Measurements from ENCODE around the gene NTNG1.

The NTNG1 gene

GRCh38 chr1:107298526-107298925 is 157.7 kb downstream of the NTNG1 start:
- no peaks in the 10 kb centered on the region for H3K4me1 ChIP-seq (ENCODE audit: control insufficient read depth in 5 of 5, insufficient read depth in 5 of 5, low read length in 5 of 5)
- no peak overlapping the region for H3K4me3 ChIP-seq (ENCODE audit: low read depth in 1 of 5, low read length in 5 of 5)
- no peak overlapping the region for H3K27ac ChIP-seq (ENCODE audit: low read depth, low read length)
- H3K9me3 ChIP-seq (ENCODE audit: control insufficient read depth in 5 of 5, low read length in 5 of 5) = no peaks in the 10 kb centered on the region
- no peaks in the 10 kb centered on the region for H3K36me3 ChIP-seq (ENCODE audit: control insufficient read depth in 5 of 5, insufficient read depth in 5 of 5, low read length in 5 of 5)
- H3K27me3 ChIP-seq (ENCODE audit: control insufficient read depth in 5 of 5, insufficient read depth in 4 of 5, low read length in 5 of 5) = no peaks in the 10 kb centered on the region
- H3K9ac ChIP-seq (ENCODE audit: low read length in 5 of 5) = no peak overlapping the region

GRCh38 chr1:107299521-107299920 is 158.7 kb downstream of the NTNG1 start:
- H3K27ac ChIP-seq (ENCODE audit: low read depth, low read length) = no peak overlapping the region
- no peaks in the 10 kb centered on the region for H3K9me3 ChIP-seq (ENCODE audit: control insufficient read depth in 5 of 5, low read length in 5 of 5)
- no peaks in the 10 kb centered on the region for H3K4me1 ChIP-seq (ENCODE audit: control insufficient read depth in 5 of 5, insufficient read depth in 5 of 5, low read length in 5 of 5)
- no peak overlapping the region for H3K9ac ChIP-seq (ENCODE audit: low read length in 5 of 5)
- H3K4me3 ChIP-seq (ENCODE audit: low read depth in 1 of 5, low read length in 5 of 5) = no peak overlapping the region
- no peaks in the 10 kb centered on the region for H3K36me3 ChIP-seq (ENCODE audit: control insufficient read depth in 5 of 5, insufficient read depth in 5 of 5, low read length in 5 of 5)
- H3K27me3 ChIP-seq (ENCODE audit: control insufficient read depth in 5 of 5, insufficient read depth in 4 of 5, low read length in 5 of 5) = no peaks in the 10 kb centered on the region

GRCh38 chr1:107309962-107310361 is 169.1 kb downstream of the NTNG1 start:
- Histone ChIP-seq H3K4me3 (ENCODE audit: low read depth in 1 of 5, low read length in 5 of 5) (no peak overlapping the region), H3K27me3 (ENCODE audit: control insufficient read depth in 5 of 5, insufficient read depth in 4 of 5, low read length in 5 of 5) (no peaks in the 10 kb centered on the region), H3K4me1 (ENCODE audit: control insufficient read depth in 5 of 5, insufficient read depth in 5 of 5, low read length in 5 of 5) (no peaks in the 10 kb centered on the region), H3K9me3 (ENCODE audit: control insufficient read depth in 5 of 5, low read length in 5 of 5) (no peaks in the 10 kb centered on the region), H3K9ac (ENCODE audit: low read length in 5 of 5) (no peak overlapping the region), H3K27ac (ENCODE audit: low read depth, low read length) (no peak overlapping the region), H3K36me3 (ENCODE audit: control insufficient read depth in 5 of 5, insufficient read depth in 5 of 5, low read length in 5 of 5) (no peaks in the 10 kb centered on the region)

GRCh38 chr1:107315652-107316051 is 174.8 kb downstream of the NTNG1 start:
- no peaks in the 10 kb centered on the region for H3K9me3 ChIP-seq (ENCODE audit: control insufficient read depth in 5 of 5, low read length in 5 of 5)
- no peaks in the 10 kb centered on the region for H3K4me1 ChIP-seq (ENCODE audit: control insufficient read depth in 5 of 5, insufficient read depth in 5 of 5, low read length in 5 of 5)
- no peaks in the 10 kb centered on the region for H3K27me3 ChIP-seq (ENCODE audit: control insufficient read depth in 5 of 5, insufficient read depth in 4 of 5, low read length in 5 of 5)
- H3K27ac ChIP-seq (ENCODE audit: low read depth, low read length) = no peak overlapping the region
- no peak overlapping the region for H3K9ac ChIP-seq (ENCODE audit: low read length in 5 of 5)
- no peaks in the 10 kb centered on the region for H3K36me3 ChIP-seq (ENCODE audit: control insufficient read depth in 5 of 5, insufficient read depth in 5 of 5, low read length in 5 of 5)
- H3K4me3 ChIP-seq (ENCODE audit: low read depth in 1 of 5, low read length in 5 of 5) = no peak overlapping the region

GRCh38 chr1:107318932-107319331 is 178.1 kb downstream of the NTNG1 start:
- Histone ChIP-seq H3K27ac (ENCODE audit: low read depth, low read length) (no peak overlapping the region), H3K9me3 (ENCODE audit: control insufficient read depth in 5 of 5, low read length in 5 of 5) (no peaks in the 10 kb centered on the region), H3K4me1 (ENCODE audit: control insufficient read depth in 5 of 5, insufficient read depth in 5 of 5, low read length in 5 of 5) (no peaks in the 10 kb centered on the region), H3K27me3 (ENCODE audit: control insufficient read depth in 5 of 5, insufficient read depth in 4 of 5, low read length in 5 of 5) (peaks cover 0 to 2% (median 0%) of the 10 kb centered on the region in 5 donors), H3K36me3 (ENCODE audit: control insufficient read depth in 5 of 5, insufficient read depth in 5 of 5, low read length in 5 of 5) (no peaks in the 10 kb centered on the region), H3K4me3 (ENCODE audit: low read depth in 1 of 5, low read length in 5 of 5) (no peak overlapping the region), H3K9ac (ENCODE audit: low read length in 5 of 5) (no peak overlapping the region)

GRCh38 chr1:107323784-107324183 is 182.9 kb downstream of the NTNG1 start:
- Histone ChIP-seq H3K36me3 (ENCODE audit: control insufficient read depth in 5 of 5, insufficient read depth in 5 of 5, low read length in 5 of 5) (no peaks in the 10 kb centered on the region), H3K27me3 (ENCODE audit: control insufficient read depth in 5 of 5, insufficient read depth in 4 of 5, low read length in 5 of 5) (peaks cover 0 to 2% (median 0%) of the 10 kb centered on the region in 5 donors), H3K9ac (ENCODE audit: low read length in 5 of 5) (no peak overlapping the region), H3K4me3 (ENCODE audit: low read depth in 1 of 5, low read length in 5 of 5) (no peak overlapping the region), H3K27ac (ENCODE audit: low read depth, low read length) (no peak overlapping the region), H3K4me1 (ENCODE audit: control insufficient read depth in 5 of 5, insufficient read depth in 5 of 5, low read length in 5 of 5) (no peaks in the 10 kb centered on the region), H3K9me3 (ENCODE audit: control insufficient read depth in 5 of 5, low read length in 5 of 5) (no peaks in the 10 kb centered on the region)

- H3K27ac ChIP-seq (ENCODE audit: low read depth, low read length) = no peak overlapping the region
- no peak overlapping the region for H3K4me3 ChIP-seq (ENCODE audit: low read depth in 1 of 5, low read length in 5 of 5)
- no peak overlapping the region for H3K9ac ChIP-seq (ENCODE audit: low read length in 5 of 5)
- no peaks in the 10 kb centered on the region for H3K27me3 ChIP-seq (ENCODE audit: control insufficient read depth in 5 of 5, insufficient read depth in 4 of 5, low read length in 5 of 5)
- no peaks in the 10 kb centered on the region for H3K4me1 ChIP-seq (ENCODE audit: control insufficient read depth in 5 of 5, insufficient read depth in 5 of 5, low read length in 5 of 5)
- H3K36me3 ChIP-seq (ENCODE audit: control insufficient read depth in 5 of 5, insufficient read depth in 5 of 5, low read length in 5 of 5) = no peaks in the 10 kb centered on the region
- no peaks in the 10 kb centered on the region for H3K9me3 ChIP-seq (ENCODE audit: control insufficient read depth in 5 of 5, low read length in 5 of 5)
These were observed 186.1 kb downstream of the NTNG1 start for GRCh38 chr1:107326824-107327445.

GRCh38 chr1:107327446-107327845 is 186.6 kb downstream of the NTNG1 start:
- Histone ChIP-seq H3K27me3 (ENCODE audit: control insufficient read depth in 5 of 5, insufficient read depth in 4 of 5, low read length in 5 of 5) (no peaks in the 10 kb centered on the region), H3K4me1 (ENCODE audit: control insufficient read depth in 5 of 5, insufficient read depth in 5 of 5, low read length in 5 of 5) (no peaks in the 10 kb centered on the region), H3K27ac (ENCODE audit: low read depth, low read length) (no peak overlapping the region), H3K4me3 (ENCODE audit: low read depth in 1 of 5, low read length in 5 of 5) (no peak overlapping the region), H3K36me3 (ENCODE audit: control insufficient read depth in 5 of 5, insufficient read depth in 5 of 5, low read length in 5 of 5) (no peaks in the 10 kb centered on the region), H3K9ac (ENCODE audit: low read length in 5 of 5) (no peak overlapping the region), H3K9me3 (ENCODE audit: control insufficient read depth in 5 of 5, low read length in 5 of 5) (no peaks in the 10 kb centered on the region)

GRCh38 chr1:107328087-107328486 is 187.2 kb downstream of the NTNG1 start:
- Histone ChIP-seq H3K9ac (ENCODE audit: low read length in 5 of 5) (no peak overlapping the region), H3K9me3 (ENCODE audit: control insufficient read depth in 5 of 5, low read length in 5 of 5) (no peaks in the 10 kb centered on the region), H3K27ac (ENCODE audit: low read depth, low read length) (no peak overlapping the region), H3K36me3 (ENCODE audit: control insufficient read depth in 5 of 5, insufficient read depth in 5 of 5, low read length in 5 of 5) (no peaks in the 10 kb centered on the region), H3K4me3 (ENCODE audit: low read depth in 1 of 5, low read length in 5 of 5) (no peak overlapping the region), H3K27me3 (ENCODE audit: control insufficient read depth in 5 of 5, insufficient read depth in 4 of 5, low read length in 5 of 5) (no peaks in the 10 kb centered on the region), H3K4me1 (ENCODE audit: control insufficient read depth in 5 of 5, insufficient read depth in 5 of 5, low read length in 5 of 5) (no peaks in the 10 kb centered on the region)

- Histone ChIP-seq H3K4me3 (ENCODE audit: low read depth in 1 of 5, low read length in 5 of 5) (no peak overlapping the region), H3K27me3 (ENCODE audit: control insufficient read depth in 5 of 5, insufficient read depth in 4 of 5, low read length in 5 of 5) (no peaks in the 10 kb centered on the region), H3K4me1 (ENCODE audit: control insufficient read depth in 5 of 5, insufficient read depth in 5 of 5, low read length in 5 of 5) (no peaks in the 10 kb centered on the region), H3K9me3 (ENCODE audit: control insufficient read depth in 5 of 5, low read length in 5 of 5) (no peaks in the 10 kb centered on the region), H3K36me3 (ENCODE audit: control insufficient read depth in 5 of 5, insufficient read depth in 5 of 5, low read length in 5 of 5) (no peaks in the 10 kb centered on the region), H3K27ac (ENCODE audit: low read depth, low read length) (no peak overlapping the region), H3K9ac (ENCODE audit: low read length in 5 of 5) (no peak overlapping the region)
These were observed 198.9 kb downstream of the NTNG1 start for GRCh38 chr1:107339775-107340174.

GRCh38 chr1:107342316-107342715 is 201.5 kb downstream of the NTNG1 start:
- no peak overlapping the region for H3K4me3 ChIP-seq (ENCODE audit: low read depth in 1 of 5, low read length in 5 of 5)
- no peaks in the 10 kb centered on the region for H3K9me3 ChIP-seq (ENCODE audit: control insufficient read depth in 5 of 5, low read length in 5 of 5)
- H3K36me3 ChIP-seq (ENCODE audit: control insufficient read depth in 5 of 5, insufficient read depth in 5 of 5, low read length in 5 of 5) = no peaks in the 10 kb centered on the region
- no peaks in the 10 kb centered on the region for H3K4me1 ChIP-seq (ENCODE audit: control insufficient read depth in 5 of 5, insufficient read depth in 5 of 5, low read length in 5 of 5)
- H3K9ac ChIP-seq (ENCODE audit: low read length in 5 of 5) = no peak overlapping the region
- no peak overlapping the region for H3K27ac ChIP-seq (ENCODE audit: low read depth, low read length)
- no peaks in the 10 kb centered on the region for H3K27me3 ChIP-seq (ENCODE audit: control insufficient read depth in 5 of 5, insufficient read depth in 4 of 5, low read length in 5 of 5)
